ENCODE measurements around the gene PSD2. TPM values are rescaled to one million over a fixed set of nuclear protein-coding genes. Genes with fewer than 3 reads are reported as not detected.

Gene PSD2
- total and polyA plus RNA-seq, 10 of the 15 experiments (the other 5 are each of a cell fraction or from before 2014, with no cell fraction given): 0.02 to 0.14 (median 0.03) TPM; not detected in 5

GRCh38 chr5:139856714-139857113 is 61.1 kb downstream of the PSD2 start:
- Histone ChIP-seq H3K9ac (ENCODE audit: control insufficient read depth, insufficient read depth, low read length) (no peak overlapping the region), H3K27ac (ENCODE audit: control insufficient read depth, insufficient read depth) (no peak overlapping the region), H3K4me3 (no peak overlapping the region), H3K9me3 (replicated peaks; ENCODE audit: control insufficient read depth, insufficient read depth, low read length) (no peaks in the 10 kb centered on the region), H3K79me2 (ENCODE audit: control insufficient read depth, insufficient read depth, low read length) (no peaks in the 10 kb centered on the region), H3K36me3 (ENCODE audit: control insufficient read depth in 2 of 2, insufficient read depth in 2 of 2, low read length in 1 of 2) (peaks cover 0 to 2% of the 10 kb centered on the region in 2 experiments; a peak in 2 of 4 replicates), H4K20me1 (ENCODE audit: control insufficient read depth, insufficient read depth) (no peaks in the 10 kb centered on the region), H2AFZ (ENCODE audit: control insufficient read depth, low read depth, low read length) (no peak overlapping the region), H3K4me2 (ENCODE audit: control insufficient read depth, insufficient read depth) (no peak overlapping the region), H3K27me3 (replicated peaks in 1 of 2; ENCODE audit: control insufficient read depth in 2 of 2, insufficient read depth in 2 of 2, low read length in 1 of 2) (no peaks in the 10 kb centered on the region), H3K4me1 (ENCODE audit: control insufficient read depth, insufficient read depth, low read length) (no peaks in the 10 kb centered on the region)
- POLR2A ChIA-PET: no interaction called here
- SMC1A ChIA-PET (ENCODE audit: uncharacterized antibody, unreplicated experiment): no interaction called here
- intact Hi-C loops (cut with micrococcal nuclease; ENCODE audit: unreplicated experiment) (no loop called here), in situ Hi-C loops (cut with MboI) (no loop called here)
- TF ChIP-seq BACH1 (IDR thresholded peaks at IDR 0.05; ENCODE audit: borderline replicate concordance) (no peak), SMARCA5 (IDR thresholded peaks at IDR 0.05) (no peak), IRF4 (IDR thresholded peaks at IDR 0.05; ENCODE audit: low read depth, low read length) (no peak), SUPT20H (IDR thresholded peaks at IDR 0.05; ENCODE audit: borderline replicate concordance, control insufficient read depth, low read depth, low read length) (no peak), USF1 (IDR thresholded peaks at IDR 0.05; ENCODE audit: borderline replicate concordance, extremely low read length, insufficient read depth, low read depth, low read length) (no peak), YY1 (IDR thresholded peaks at IDR 0.05; ENCODE audit: low read depth, low read length) (no peak), CHD4 (IDR thresholded peaks at IDR 0.05) (no peak), TCF7 (IDR thresholded peaks at IDR 0.05; ENCODE audit: borderline replicate concordance) (no peak), SMC3 (IDR thresholded peaks at IDR 0.05; ENCODE audit: borderline replicate concordance, low read length) (no peak), SP1 (IDR thresholded peaks at IDR 0.05; ENCODE audit: low read depth, low read length) (no peak), KLF5 (IDR thresholded peaks at IDR 0.05; ENCODE audit: partially characterized antibody) (no peak), FOS (IDR thresholded peaks at IDR 0.05; ENCODE audit: borderline replicate concordance, extremely low read depth, insufficient read length) (no peak), ZSCAN29 (IDR thresholded peaks at IDR 0.05) (no peak), TAF1 (IDR thresholded peaks at IDR 0.05; ENCODE audit: borderline replicate concordance, low read depth, low read length) (no peak), ZNF207 (IDR thresholded peaks at IDR 0.05; ENCODE audit: borderline replicate concordance) (no peak), RAD21 (IDR thresholded peaks at IDR 0.05; ENCODE audit: insufficient read depth, low read depth, low read length) (no peak), LARP7 (IDR thresholded peaks at IDR 0.05) (no peak)
- TF ChIP-seq, protein P1, sequence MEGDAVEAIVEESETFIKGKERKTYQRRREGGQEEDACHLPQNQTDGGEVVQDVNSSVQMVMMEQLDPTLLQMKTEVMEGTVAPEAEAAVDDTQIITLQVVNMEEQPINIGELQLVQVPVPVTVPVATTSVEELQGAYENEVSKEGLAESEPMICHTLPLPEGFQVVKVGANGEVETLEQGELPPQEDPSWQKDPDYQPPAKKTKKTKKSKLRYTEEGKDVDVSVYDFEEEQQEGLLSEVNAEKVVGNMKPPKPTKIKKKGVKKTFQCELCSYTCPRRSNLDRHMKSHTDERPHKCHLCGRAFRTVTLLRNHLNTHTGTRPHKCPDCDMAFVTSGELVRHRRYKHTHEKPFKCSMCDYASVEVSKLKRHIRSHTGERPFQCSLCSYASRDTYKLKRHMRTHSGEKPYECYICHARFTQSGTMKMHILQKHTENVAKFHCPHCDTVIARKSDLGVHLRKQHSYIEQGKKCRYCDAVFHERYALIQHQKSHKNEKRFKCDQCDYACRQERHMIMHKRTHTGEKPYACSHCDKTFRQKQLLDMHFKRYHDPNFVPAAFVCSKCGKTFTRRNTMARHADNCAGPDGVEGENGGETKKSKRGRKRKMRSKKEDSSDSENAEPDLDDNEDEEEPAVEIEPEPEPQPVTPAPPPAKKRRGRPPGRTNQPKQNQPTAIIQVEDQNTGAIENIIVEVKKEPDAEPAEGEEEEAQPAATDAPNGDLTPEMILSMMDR (IDR thresholded peaks at IDR 0.05 in 2 of 3, conservative IDR thresholded peaks at IDR 0.05 in 1 of 3; ENCODE audit: control insufficient read depth in 2 of 3, extremely low read depth in 1 of 3, insufficient read depth in 1 of 3, low read depth in 3 of 3, low read length in 3 of 3): no peak
- RAD21 ChIA-PET (ENCODE audit: unreplicated experiment): no interaction called here
- 58% methylated on average over 4 of the region's 4 CpGs for WGBS (ENCODE audit: insufficient coverage, insufficient replicate concordance, low lambda C conversion rate, missing lambda C conversion rate)
- ATAC-seq (no peak), FAIRE-seq (no peak), DNase-seq (ENCODE audit: low read depth, low spot score) (no peak)
- CTCF ChIA-PET: interaction anchor here (1.0 to 2.1 kb wide), 2 partner anchors 69 to 112 kb away, joined by 5 to 6 read pairs; no protein-coding TSS in a partner anchor
- BruUV-seq (replicated peaks): no TSS peak

All from GM12878 (cell line).